HepG2 (cell line): ENCODE measurements around the gene VAMP4. TPM values are rescaled to one million over a fixed set of nuclear protein-coding genes. Genes with fewer than 3 reads are reported as not detected.

ENCODE experiments used
- FOXA3 ChIP-seq: IDR thresholded peaks from 2 replicates; pipeline ENCODE4 v1.6.1; 2016; ENCODE audit warnings: missing genetic modification reagents, missing compliant biosample characterization
- FOXC1 ChIP-seq: sonication (generic); formaldehyde crosslinking; IDR thresholded peaks from 2 replicates; pipeline ENCODE4 v1.8.0; 2022; ENCODE audit warnings: mild to moderate bottlenecking, missing genetic modification reagents, borderline replicate concordance
- KAT2B ChIP-seq: fragments of 150-350 bp; IDR thresholded peaks from 2 replicates; pipeline ENCODE4 v1.6.1; 2014; ENCODE audit warnings: low read depth, low read length, borderline replicate concordance
- MTF1 ChIP-seq: sonication (generic); formaldehyde crosslinking; IDR thresholded peaks from 2 replicates; pipeline ENCODE4 v1.5.0; 2020; ENCODE audit warnings: missing genetic modification reagents
- SOX6 ChIP-seq, 2 experiments: fragments of 450-650 bp in 1 of 2; sonication (generic) in 1 of 2; formaldehyde crosslinking in 1 of 2; IDR thresholded peaks; 2 replicates each; pipeline versions ENCODE4 v1.4.0 to v1.6.1; 2017 to 2020; ENCODE audit warnings: antibody characterized with exemption in 1 of 2, mild to moderate bottlenecking in 1 of 2, missing genetic modification reagents in 1 of 2
- SUZ12 ChIP-seq: fragments of 150-350 bp; IDR thresholded peaks from 2 replicates; pipeline ENCODE4 v1.6.1; 2014; ENCODE audit warnings: low read depth, low read length
- ZBTB42 ChIP-seq: sonication (generic); formaldehyde crosslinking; IDR thresholded peaks from 2 replicates; pipeline ENCODE4 v1.5.0; 2020; ENCODE audit warnings: mild to moderate bottlenecking, missing genetic modification reagents
- ZHX2 ChIP-seq, 2 experiments: sonication (generic) in 1 of 2; formaldehyde crosslinking in 1 of 2; IDR thresholded peaks; 2 replicates each; pipeline versions ENCODE4 v1.6.1 to v1.9.0; 2014 to 2022; ENCODE audit warnings: antibody characterized with exemption in 1 of 2, borderline replicate concordance in 1 of 2, inconsistent platforms in 1 of 2, low read depth in 1 of 2, missing genetic modification reagents in 1 of 2
- ZNF556 ChIP-seq: sonication (generic); formaldehyde crosslinking; IDR thresholded peaks from 2 replicates; pipeline ENCODE4 v1.4.0; 2020; ENCODE audit warnings: mild to moderate bottlenecking, missing genetic modification reagents, borderline replicate concordance
- ZNF570 ChIP-seq: sonication (generic); formaldehyde crosslinking; IDR thresholded peaks from 2 replicates; pipeline ENCODE4 v1.4.0; 2020; ENCODE audit warnings: mild to moderate bottlenecking, missing genetic modification reagents, borderline replicate concordance
- ZNF770 ChIP-seq: sonication (generic); formaldehyde crosslinking; IDR thresholded peaks from 2 replicates; pipeline ENCODE4 v1.5.0; 2020; ENCODE audit warnings: mild to moderate bottlenecking, missing genetic modification reagents
- ZSCAN22 ChIP-seq: sonication (generic); formaldehyde crosslinking; IDR thresholded peaks from 2 replicates; pipeline ENCODE4 v1.4.0; 2020; ENCODE audit warnings: mild to moderate bottlenecking, missing genetic modification reagents
- polyA plus RNA-seq, 8 experiments: library from polyadenylated mRNA; depleted of rRNA in 3 of 8; stranded (reverse) in 7 of 8; unstranded in 1 of 8; fragments of >200 nt; fragmentation: Illumina TruSeq in 4 of 8; extraction: Trizol in 4 of 8; gene quantifications; 2 replicates each; pipeline versions ENCODE4 v1.2.1 to v1.2.3, GENCODE V29; 2011 to 2016; ENCODE audit warnings: low read depth in 4 of 8, missing spikeins in 1 of 8, mixed read lengths in 1 of 8; ENCODE audit not compliant: insufficient read depth in 1 of 8
- total RNA-seq, 5 experiments: library from RNA; depleted of rRNA; stranded (reverse); fragments of >200 nt; fragmentation: Illumina TruSeq; extraction: Trizol; gene quantifications; 2 replicates each; pipeline ENCODE4 v1.2.3, GENCODE V29; 2016; ENCODE audit warnings: low read depth in 1 of 5
- TF ChIP-seq, protein P1 (sequence below): IDR thresholded peaks from 2 replicates; pipeline ENCODE4 v1.6.1; 2016; ENCODE audit warnings: low read depth, control low read depth
- TF ChIP-seq, protein P2 (sequence below): conservative IDR thresholded peaks from 2 replicates; pipeline ENCODE4 v1.6.1; 2018; ENCODE audit warnings: missing genetic modification reagents
- TF ChIP-seq, protein P3 (sequence below): IDR thresholded peaks from 2 replicates; pipeline ENCODE4 v1.6.1; 2016; ENCODE audit warnings: mild to moderate bottlenecking

Gene VAMP4
- total and polyA plus RNA-seq, 2 of the 13 experiments (the other 11 are each of a cell fraction or from before 2014, with no cell fraction given) = 1.4 to 2.0 TPM

GRCh38 chr1:171741872-171742576 lies at the start of gene VAMP4 (continued):
- TF ChIP-seq ZNF770 (CRISPR knock-in tag) (no peak), ZHX2 (IDR thresholded peaks at IDR 0.05; ENCODE audit: low read depth) (no peak; the same call in 1 of the 2 replicates), ZHX2 (CRISPR knock-in tag; IDR thresholded peaks at IDR 0.05; ENCODE audit: borderline replicate concordance) (no peak), ZBTB42 (CRISPR knock-in tag) (no peak), FOXA3 (CRISPR knock-in tag) (0 out of 2 replicates have a peak, but pooled peaks have one; percentile 2), ZNF556 (CRISPR knock-in tag) (0 out of 2 replicates have a peak, but pooled peaks have one; percentile 28), SUZ12 (no peak), MTF1 (CRISPR knock-in tag) (no peak), KAT2B (no peak), FOXC1 (CRISPR knock-in tag) (peak; percentile 77; the same call in 1 of the 2 replicates), SOX6 (IDR thresholded peaks at IDR 0.05) (no peak), SOX6 (CRISPR knock-in tag; IDR thresholded peaks at IDR 0.05) (no peak; the same call in 1 of the 2 replicates), ZSCAN22 (CRISPR knock-in tag) (peak; percentile 35; the same call in 1 of the 2 replicates), ZNF570 (CRISPR knock-in tag) (no peak)
- TF ChIP-seq, protein P1, sequence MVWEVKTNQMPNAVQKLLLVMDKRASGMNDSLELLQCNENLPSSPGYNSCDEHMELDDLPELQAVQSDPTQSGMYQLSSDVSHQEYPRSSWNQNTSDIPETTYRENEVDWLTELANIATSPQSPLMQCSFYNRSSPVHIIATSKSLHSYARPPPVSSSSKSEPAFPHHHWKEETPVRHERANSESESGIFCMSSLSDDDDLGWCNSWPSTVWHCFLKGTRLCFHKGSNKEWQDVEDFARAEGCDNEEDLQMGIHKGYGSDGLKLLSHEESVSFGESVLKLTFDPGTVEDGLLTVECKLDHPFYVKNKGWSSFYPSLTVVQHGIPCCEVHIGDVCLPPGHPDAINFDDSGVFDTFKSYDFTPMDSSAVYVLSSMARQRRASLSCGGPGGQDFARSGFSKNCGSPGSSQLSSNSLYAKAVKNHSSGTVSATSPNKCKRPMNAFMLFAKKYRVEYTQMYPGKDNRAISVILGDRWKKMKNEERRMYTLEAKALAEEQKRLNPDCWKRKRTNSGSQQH = no peak; the same call in 1 of the 2 replicates
- TF ChIP-seq, protein P2, sequence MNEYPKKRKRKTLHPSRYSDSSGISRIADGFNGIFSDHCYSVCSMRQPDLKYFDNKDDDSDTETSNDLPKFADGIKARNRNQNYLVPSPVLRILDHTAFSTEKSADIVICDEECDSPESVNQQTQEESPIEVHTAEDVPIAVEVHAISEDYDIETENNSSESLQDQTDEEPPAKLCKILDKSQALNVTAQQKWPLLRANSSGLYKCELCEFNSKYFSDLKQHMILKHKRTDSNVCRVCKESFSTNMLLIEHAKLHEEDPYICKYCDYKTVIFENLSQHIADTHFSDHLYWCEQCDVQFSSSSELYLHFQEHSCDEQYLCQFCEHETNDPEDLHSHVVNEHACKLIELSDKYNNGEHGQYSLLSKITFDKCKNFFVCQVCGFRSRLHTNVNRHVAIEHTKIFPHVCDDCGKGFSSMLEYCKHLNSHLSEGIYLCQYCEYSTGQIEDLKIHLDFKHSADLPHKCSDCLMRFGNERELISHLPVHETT (CRISPR knock-in tag) = peak; percentile 72
- TF ChIP-seq, protein P3, sequence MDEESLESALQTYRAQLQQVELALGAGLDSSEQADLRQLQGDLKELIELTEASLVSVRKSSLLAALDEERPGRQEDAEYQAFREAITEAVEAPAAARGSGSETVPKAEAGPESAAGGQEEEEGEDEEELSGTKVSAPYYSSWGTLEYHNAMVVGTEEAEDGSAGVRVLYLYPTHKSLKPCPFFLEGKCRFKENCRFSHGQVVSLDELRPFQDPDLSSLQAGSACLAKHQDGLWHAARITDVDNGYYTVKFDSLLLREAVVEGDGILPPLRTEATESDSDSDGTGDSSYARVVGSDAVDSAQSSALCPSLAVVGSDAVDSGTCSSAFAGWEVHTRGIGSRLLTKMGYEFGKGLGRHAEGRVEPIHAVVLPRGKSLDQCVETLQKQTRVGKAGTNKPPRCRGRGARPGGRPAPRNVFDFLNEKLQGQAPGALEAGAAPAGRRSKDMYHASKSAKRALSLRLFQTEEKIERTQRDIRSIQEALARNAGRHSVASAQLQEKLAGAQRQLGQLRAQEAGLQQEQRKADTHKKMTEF = peak; percentile 82
